CD4-positive, alpha-beta T cell treated with Interleukin-17A for 4 hours (primary cell): ENCODE results near the gene MRC1.
"Not testable (repeated sequence)": the region's sequence is repeated elsewhere in the genome, so short reads cannot be mapped to it uniquely, and the experiment has no call there.

Experiments
- DNase-seq: peaks from one replicate; pipeline ENCODE4 v3.0.0-alpha.2; 2020; ENCODE audit warnings: mixed read lengths

Gene MRC1

GRCh38 chr10:17910125-17910789, 101.1 kb downstream of the MRC1 start:
- no peak for DNase-seq

- no peak for DNase-seq
These were observed 103.6 kb downstream of the MRC1 start for GRCh38 chr10:17912754-17913153.

- DNase-seq = no peak
These were observed 104.5 kb downstream of the MRC1 start for GRCh38 chr10:17913604-17914003.

GRCh38 chr10:17914169-17915045, 105.3 kb downstream of the MRC1 start:
- no peak for DNase-seq

GRCh38 chr10:17915181-17915580, 106.0 kb downstream of the MRC1 start:
- no peak for DNase-seq

GRCh38 chr10:17918187-17918903, 109.2 kb downstream of the MRC1 start:
- no peak for DNase-seq

- DNase-seq = no peak
These were observed 112.2 kb downstream of the MRC1 start for GRCh38 chr10:17921378-17921777.

GRCh38 chr10:17923728-17924127, 114.6 kb downstream of the MRC1 start:
- DNase-seq = no peak

- DNase-seq = no peak
These were observed 134.0 kb downstream of the MRC1 start for GRCh38 chr10:17943033-17943745.

- DNase-seq = not testable (repeated sequence)
These were observed 141.1 kb downstream of the MRC1 start for GRCh38 chr10:17950269-17950668.

- no peak for DNase-seq
These were observed 141.6 kb downstream of the MRC1 start for GRCh38 chr10:17950726-17951125.

- DNase-seq = no peak
These were observed 142.8 kb downstream of the MRC1 start, which contains the start of gene SLC39A12 for GRCh38 chr10:17951868-17952371. Gene SLC39A12, plus strand, starts transcription at chr10:17951918. Its CDS starts 1,359 bp downstream, at chr10:17953277.

- DNase-seq = not testable (repeated sequence)
These were observed 145.2 kb downstream of the MRC1 start for GRCh38 chr10:17954372-17954771.

- no peak for DNase-seq
These were observed 145.7 kb downstream of the MRC1 start for GRCh38 chr10:17954861-17955260.

- DNase-seq = no peak
These were observed 148.9 kb downstream of the MRC1 start for GRCh38 chr10:17958049-17958448.

GRCh38 chr10:17959870-17960269, 150.7 kb downstream of the MRC1 start:
- DNase-seq = no peak
